HL-60/S4 treated with retinoic acid at 250 ng/mL for 4 days and 3 days (cell line): ENCODE data around the gene ABCA12.

ENCODE experiments used
- in situ Hi-C: fragments of 300-500 bp; cut with MboI; formaldehyde crosslinking; loops from 2 replicates; pipeline ENCODE4 v1.7.0; 2022; ENCODE audit warnings: low sequenced_read_pairs

The ABCA12 gene

DNA sequence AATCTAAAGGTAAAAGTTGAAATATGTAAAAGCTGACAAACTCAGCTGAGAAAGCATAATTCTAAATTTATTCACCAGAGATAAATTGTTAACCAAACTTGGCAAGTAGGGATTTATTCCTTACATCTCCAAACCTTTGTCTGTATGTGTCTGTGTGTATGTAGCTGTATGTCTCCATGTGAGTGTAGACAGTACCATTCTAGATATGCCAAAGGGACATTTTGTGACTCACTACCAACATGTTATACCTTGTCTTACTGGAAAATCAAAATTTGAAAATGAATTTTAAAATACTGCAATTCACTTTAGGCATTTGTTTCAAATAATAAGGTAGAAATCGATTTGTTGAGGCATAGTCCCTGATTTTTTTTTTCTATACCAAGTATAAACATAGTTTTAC, 102.1 kb downstream of the ABCA12 start:
- in situ Hi-C loops: no loop called here

DNA sequence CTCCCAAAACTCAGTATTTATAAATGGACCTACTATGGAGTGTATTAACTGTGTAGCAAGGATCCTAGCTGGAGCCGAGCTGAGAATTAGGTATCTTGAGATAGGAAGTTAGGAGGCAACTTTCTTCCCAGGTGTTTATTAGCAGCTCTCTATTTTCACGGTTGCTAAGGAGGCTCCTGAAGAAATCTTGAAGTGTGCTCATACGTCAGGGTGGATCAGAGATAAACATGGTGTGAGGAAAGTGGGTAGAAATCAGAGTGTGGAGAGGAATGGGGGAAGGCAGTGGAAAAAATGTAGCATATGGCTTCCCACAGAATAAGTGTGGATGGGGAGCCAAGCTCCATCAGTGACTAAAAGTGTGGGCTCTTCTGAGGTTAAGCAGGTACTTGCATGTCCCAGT, 104.3 kb downstream of the ABCA12 start:
- in situ Hi-C loops: no loop called here

DNA sequence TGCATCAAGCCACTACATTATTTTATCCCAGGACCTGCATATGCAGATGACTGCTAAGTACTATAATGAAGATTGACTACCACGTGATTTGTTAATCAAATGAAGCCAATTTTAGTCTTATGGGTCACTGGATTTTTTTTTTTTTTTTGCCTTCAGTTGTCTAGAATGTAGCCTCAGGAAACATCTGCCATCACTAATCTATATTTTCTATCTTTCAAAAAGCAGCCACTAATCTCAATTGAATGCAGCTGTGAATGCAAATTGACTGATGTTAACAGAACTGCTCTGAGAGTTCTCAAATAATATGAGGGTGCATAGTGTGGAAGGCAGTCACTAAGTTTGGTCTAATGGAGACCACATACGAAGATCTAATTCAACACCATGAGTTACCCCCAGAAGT, 106.3 kb downstream of the ABCA12 start:
- in situ Hi-C loops: no loop called here

DNA sequence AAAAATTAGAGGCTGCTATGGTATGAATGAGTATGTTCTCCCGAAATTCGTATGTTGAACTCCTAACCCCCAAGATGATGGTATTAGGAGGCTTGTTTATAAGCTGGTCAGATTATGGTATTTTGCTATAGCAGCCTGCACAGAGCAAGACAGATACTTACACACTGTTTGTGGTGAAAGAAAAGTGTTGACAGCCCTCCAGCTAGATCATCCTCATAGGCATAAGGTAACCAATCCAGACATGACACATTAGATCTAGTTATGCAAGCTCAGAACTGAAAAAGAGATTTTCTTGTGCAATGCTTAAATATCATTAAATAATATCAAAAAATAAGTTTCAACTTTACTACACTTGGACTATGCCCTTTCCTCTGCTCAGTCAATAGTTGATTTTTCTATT, 107.1 kb downstream of the ABCA12 start:
- in situ Hi-C loops: no loop called here

DNA sequence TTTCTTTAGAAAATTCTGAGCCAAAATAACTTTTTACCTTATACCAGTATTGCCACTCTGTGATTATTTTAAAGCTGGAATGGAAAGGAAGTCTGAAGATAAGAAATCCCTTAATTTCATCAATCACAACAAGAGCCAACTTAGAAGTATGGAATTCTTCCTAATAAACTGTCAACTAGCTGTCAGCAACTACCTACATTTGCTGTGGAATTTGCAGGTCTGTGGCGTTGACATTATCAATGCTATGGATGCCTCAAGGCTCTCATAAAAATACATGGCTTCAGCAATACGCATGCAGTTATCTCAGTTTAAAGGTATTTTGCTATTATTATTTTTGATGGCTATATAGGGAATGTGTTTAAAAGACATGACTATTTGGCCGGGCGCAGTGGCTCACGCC, 108.5 kb downstream of the ABCA12 start:
- in situ Hi-C loops: no loop called here

DNA sequence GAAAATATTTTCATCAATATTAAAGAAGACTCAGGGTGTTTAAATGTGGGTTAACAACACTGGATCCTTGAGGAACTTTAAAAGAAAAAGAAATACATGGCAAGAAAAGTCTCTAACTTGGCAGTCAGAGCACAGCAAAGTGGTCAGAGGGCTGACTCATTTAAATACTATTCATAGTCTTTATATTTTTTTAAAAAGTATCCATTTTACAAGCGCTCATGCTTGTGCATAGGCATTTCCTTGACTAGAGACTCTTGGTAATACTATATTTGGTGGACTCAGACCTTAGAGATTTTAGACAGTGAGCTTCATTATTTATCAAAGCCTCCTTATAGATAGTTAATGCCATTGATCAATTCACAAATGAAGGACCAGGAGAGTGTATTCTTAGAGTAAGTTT, 110.2 kb downstream of the ABCA12 start:
- in situ Hi-C loops: no loop called here

DNA sequence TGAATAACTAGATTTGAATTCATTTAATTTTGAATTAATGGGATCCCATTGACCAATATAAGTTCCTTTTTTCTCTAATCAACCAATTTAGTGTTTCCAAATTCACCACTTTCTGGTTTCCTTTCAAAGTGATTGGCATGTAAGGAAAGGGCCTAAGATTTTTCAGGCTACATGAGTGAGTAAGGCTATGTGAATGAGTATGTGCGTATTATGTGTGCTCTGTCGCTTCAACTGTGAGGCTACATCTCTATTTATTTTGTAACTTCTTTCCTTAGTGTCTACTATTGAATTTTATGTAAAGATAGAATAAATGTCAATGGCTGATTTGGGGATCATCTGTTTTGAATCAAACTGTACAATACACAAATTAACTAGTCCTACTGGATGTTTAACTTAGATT, 110.6 kb downstream of the ABCA12 start:
- in situ Hi-C loops: no loop called here

DNA sequence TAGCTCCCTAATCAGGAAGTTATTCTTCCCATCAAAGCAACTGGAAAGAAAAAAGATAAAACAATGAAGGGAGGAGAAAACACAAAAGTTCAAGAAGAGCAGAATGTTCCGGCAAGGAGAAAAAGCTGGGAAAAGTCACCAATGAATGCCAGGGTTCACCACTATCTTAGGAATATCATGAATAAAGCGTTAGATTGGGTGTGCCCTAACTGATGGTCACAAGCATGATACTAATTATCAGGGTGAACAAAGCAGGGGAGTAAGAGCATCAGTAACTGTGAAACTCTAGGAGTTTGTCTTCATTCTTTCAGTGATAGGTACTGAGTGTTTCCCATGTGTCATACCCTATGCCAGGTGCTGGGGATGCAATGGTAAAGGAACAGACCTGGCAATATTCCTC, 115.5 kb downstream of the ABCA12 start:
- in situ Hi-C loops: no loop called here

DNA sequence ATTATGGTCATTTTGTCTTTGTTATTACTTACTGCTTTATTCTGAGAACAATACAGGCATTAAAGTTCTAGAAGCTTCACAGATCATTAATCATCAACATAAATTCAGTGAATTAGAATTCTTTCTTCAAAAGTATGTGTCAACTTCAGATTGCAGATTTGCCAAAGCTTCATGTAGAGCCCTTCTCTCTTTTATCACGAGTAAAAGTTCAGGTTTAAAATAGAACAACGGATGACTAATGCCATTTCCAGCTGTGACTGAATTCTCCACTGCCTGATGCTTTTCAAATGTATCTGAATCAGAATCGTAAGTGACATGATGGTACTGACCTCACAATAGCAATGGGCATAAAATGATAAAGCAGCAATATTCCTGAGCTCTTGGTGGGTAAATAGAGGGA, 116.0 kb downstream of the ABCA12 start:
- in situ Hi-C loops: no loop called here

DNA sequence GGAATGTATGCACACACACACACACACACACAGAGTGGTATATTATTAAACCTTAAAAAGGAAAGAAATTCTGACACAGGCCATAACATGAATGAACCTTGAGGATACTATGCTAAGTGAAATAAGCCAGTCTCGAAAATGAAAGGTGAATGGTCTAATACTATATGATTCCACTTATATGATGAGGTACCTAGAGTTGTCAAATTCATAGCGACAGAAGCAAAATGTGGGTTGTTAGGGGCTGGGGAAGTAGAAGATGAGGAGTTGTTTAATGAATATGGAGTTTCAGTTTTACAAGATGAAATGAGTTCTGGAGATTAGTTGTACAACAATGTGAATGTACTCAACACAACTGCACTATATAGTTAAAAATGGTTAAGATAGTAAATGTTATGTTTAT, 118.1 kb downstream of the ABCA12 start:
- in situ Hi-C loops: no loop called here

DNA sequence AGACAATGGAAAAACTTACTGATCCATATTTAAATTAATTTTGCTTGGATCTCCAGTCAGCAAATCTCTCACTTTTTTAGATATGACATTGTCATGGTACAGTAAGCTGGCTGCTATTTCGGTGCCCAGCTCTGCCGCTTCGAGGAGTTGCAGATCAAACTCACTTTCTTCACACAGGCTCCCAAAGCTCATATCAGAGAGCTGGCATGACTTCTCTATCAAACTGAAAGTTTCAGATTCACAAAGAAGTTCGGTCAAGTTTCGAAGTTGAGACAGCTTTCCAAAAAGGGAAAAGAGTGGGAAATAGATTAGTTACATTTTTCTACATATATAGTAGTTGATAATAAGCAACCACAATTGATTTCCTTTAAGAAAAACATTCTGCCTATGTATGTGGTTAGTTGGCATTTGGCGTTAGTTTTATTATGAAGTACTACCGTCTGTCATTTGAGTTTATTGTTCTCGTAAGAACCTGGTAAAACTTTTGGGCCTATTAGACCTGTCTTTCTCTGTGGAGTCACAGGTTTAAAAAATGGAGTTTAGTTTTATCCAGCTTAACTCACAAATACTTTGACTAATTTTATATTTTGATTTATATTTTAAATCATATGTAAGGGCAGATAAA, 118.8 kb downstream of the ABCA12 start:
- in situ Hi-C loops: no loop called here

DNA sequence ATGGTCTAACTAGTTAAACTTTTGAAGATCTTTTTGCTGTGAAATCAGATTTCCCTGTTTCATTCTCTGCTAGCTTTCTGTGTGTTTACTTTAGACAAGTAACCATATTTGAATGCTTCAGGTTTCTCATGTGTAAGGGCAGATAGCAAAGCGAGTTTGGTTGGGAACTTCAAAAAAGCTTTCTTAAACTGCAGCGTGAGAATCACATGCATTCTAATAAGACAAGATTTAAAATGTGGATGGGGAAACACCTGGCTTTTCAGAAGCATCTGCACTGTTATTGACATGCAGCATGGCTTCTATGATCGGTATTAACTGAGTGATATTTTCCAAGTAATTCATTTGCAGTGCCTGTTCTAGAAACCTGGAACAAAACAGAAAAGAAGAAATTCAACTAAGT, 119.3 kb downstream of the ABCA12 start:
- in situ Hi-C loops: no loop called here

DNA sequence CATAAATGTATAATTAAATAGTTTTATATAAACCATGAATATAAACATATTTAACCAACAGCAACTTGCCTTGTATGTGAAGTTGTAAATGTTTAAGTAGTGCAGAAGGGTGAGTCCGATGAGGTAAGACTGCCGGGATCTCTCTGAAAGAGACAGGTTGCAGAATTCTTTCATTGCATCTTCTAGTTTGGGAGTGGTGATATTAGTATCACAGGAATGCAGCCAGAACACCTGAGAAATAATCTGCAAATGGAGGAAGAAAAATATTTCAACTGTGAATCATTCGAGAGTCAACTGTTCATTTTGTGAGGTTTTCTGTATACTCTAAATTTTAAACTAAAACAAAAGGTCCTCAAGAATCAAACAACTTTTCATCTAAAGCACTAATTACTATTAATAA, 123.0 kb downstream of the ABCA12 start:
- in situ Hi-C loops: no loop called here

DNA sequence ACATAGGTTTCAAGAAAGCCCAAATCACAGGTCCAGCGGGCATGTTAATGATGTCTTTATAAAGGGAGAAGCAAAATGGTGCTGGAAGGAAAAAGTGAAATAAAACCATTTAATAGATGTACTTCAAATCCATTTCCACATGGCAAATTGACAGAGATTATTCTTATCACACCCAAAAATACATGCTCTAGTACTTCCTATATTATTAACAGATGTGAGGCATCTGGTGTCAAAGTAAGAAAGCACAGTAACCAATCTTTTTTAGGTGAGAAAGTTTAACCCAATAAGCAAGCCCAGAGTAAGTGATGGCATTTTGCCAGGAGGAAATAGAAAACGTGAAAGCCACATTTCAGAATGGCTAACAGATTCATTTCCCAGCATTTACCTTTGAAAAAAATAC, 128.0 kb downstream of the ABCA12 start:
- in situ Hi-C loops: no loop called here

DNA sequence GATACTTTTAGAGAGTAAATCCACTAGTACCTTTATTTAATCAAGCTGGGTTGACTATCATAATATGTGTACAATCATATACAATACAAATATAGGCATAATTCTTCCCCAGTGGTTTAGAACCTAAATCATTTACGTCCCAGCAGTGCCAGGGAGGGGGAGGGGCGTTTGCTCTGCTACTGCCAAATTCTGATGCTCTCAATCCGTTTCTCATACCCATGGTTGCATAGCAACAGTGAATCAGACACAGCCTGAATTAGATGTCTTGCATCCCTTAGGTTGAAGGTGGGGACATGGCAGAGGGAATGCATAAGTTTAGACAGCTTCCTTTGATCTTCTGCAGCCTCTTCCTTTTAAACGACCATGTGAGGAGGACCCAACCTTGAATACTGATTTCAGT, 135.4 kb downstream of the ABCA12 start:
- in situ Hi-C loops: no loop called here

DNA sequence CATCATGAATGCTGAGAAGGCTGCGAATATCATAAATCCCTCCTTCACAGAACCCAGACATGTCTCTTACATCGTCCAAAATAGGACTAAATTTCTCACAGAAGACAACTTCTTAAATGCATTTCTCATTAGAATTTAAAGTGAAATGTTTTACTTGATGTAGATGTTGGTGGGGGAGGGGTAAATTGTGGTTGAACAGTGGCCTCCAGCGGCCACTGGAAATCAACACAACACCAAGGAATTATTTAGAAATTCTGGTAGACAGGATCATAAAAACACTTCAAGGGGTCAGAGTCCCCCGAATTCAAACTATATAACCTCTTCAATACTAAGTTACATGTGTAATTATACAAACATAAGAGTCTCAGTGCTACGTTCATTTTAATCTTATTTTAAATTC, 135.9 kb downstream of the ABCA12 start:
- in situ Hi-C loops: no loop called here

DNA sequence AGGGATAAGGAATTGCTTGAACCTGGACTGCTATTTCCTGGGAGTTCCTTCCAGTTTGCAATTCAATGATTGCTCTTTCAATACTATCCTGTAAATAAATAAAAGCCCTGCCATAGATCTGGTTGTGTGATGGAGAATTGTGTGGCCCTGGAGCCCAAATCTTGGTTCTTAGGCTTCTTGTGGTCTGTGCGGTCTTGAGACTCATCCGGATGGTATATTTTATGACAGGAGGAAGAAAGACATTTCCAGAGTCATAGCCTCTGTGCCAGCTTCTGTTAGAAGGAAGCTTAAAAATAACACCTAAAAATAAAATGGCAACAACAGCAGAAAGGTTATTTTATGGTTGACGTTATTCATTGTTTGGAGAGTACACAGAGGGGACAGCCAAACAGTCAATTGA, 137.7 kb downstream of the ABCA12 start:
- in situ Hi-C loops: no loop called here

DNA sequence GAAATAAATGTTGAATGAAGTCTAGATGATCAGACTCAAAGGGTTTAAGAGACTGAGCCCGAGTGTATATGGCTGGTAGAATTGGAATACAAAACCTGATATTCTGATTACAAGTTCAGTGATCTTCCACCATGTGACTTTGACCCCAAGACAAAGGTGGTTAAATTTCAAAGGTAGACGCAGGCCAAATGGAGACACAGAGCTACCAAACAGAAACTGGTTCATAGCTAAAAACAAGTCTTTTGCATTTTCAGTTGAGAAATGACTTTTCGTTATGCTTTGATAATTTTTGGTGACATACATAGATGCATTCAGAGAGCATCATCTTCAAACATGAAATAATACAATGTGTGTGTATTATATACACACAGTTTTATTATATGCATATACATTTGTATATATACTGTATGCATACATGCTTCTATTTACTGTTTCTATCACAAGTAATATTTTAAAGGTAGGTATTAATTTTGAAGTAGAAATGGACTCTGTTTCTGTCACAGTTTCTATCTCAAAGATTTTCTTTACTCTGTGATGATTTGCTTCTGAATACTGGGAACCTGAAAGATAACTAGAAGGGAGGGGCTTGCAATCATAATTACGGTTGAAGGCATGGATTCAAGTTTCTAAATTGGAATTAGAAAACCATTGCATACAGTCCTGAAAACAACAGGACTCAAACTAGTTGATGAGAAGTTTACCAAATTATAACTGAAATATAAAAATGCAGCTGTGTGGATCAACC, 142.3 kb downstream of the ABCA12 start:
- in situ Hi-C loops: no loop called here

DNA sequence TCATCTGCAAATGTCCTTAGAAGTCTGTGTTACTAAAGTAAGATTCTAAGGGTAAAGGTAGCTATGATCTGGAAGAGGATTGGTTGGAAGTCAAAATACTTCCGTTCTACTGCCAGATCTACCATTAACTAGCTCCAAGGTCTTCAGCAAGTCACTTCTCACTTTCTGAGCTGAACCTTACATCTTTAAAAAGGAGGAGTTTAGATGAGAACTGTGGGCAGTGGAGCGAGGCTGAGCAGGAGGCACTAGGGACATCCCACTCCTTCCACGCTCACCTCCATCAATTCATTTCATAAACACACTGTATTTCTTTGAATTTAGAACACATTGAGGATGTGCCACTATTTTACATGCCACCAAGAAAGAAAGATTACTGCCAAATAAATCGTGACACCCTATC, 143.0 kb downstream of the ABCA12 start:
- in situ Hi-C loops: no loop called here

DNA sequence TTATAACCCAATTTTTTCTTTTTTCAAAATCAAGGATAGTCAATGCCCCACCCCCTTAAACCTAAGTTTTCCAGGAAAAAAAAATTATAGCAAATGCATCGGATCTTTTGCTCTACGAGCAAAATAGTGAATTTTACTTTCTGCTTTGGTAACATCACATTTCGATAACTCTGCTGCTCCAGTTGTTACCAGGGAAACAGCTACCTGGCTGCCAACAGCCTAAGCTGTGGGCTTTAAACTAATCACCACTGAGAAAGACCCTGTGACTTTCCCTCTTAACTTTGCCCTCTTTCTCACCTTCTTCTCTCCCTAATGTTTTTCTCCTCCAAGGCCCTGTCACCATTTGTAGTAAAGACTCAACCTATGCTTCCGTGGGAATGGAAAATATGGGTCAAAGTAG, 145.5 kb downstream of the ABCA12 start:
- in situ Hi-C loops: no loop called here

DNA sequence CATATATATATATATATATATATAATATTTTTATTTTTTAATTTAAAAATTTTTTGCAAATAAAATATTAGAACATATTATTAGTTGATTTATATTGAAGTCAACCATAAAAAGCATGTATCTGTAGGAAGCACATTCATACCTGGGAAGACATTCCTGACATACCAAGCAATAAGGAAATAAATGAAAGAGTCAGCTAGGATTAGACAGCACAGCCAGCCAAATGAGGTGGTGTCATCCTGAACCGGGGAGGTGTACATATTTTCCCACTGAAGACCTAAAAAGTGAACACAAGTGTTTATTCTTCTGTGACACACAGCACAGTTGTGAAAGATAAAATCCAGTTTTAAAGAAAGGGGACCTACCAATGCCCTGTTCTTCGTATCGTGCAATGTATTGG, 149.2 kb downstream of the ABCA12 start:
- in situ Hi-C loops: no loop called here

DNA sequence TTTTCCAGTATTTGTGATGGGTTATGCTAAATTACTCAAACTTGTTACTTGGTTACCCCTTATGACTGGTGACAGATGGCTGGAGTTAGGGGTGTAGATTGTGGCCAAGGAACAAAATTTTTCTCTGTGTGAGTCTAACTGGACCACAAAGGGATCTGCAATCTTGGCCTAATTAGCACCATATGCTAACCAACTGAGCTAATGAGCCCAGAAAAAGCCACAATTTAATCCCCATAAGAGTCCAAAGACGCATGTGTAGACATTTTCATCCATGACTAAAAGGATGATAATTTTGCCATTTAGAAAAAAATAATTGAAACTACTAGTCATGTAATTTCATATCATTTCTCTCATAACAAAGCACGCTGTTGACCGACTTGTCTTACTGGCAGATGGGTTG, 151.2 kb downstream of the ABCA12 start:
- in situ Hi-C loops: no loop called here

DNA sequence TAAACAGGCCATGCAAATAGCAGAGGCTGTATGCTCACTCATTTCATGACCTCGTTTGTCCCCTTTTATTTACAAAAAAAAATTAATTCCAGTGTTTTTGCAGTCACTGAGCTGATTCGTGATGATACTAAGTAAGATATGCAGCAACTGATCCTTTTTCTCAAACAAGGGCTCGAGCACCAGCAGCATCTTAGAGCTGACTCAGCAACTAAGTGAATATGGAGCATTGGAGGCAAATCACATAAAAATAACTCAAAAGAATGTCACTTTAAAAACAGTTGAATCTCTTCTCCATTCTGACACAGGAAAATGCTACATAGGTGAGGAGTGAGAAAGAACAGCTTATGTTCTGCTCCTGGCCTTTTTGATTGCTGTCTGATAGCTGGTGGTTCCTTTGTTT, 152.8 kb downstream of the ABCA12 start:
- in situ Hi-C loops: no loop called here
